Measurements from ENCODE around the gene NFIC. TPM values are rescaled to one million over a fixed set of nuclear protein-coding genes. Genes with fewer than 3 reads are reported as not detected.

Gene NFIC
- total RNA-seq, 6 experiments from 2014 or later: 186 to 219 (median 211) TPM

- no peak overlapping the region for H3K27ac Mint-ChIP-seq
- no peaks in the 10 kb centered on the region for H3K4me1 Mint-ChIP-seq (ENCODE audit: low read depth)
- peaks cover 14% of the 10 kb centered on the region for H3K27me3 Mint-ChIP-seq (ENCODE audit: insufficient read depth)
- DNase-seq: no peak
- no peak for TF ChIP-seq CTCF (IDR thresholded peaks at IDR 0.05)
- no peak overlapping the region for H3K4me3 Mint-ChIP-seq
- H3K36me3 Mint-ChIP-seq (ENCODE audit: low read depth): no peaks in the 10 kb centered on the region
- no peaks in the 10 kb centered on the region for H3K9me3 Mint-ChIP-seq
Observed at GRCh38 chr19:3477506-3477905, 111.1 kb downstream of the NFIC start.

- Mint-ChIP-seq H3K4me3 (no peak overlapping the region), H3K36me3 (ENCODE audit: low read depth) (no peaks in the 10 kb centered on the region), H3K27me3 (ENCODE audit: insufficient read depth) (peaks cover 14% of the 10 kb centered on the region), H3K4me1 (ENCODE audit: low read depth) (no peaks in the 10 kb centered on the region), H3K27ac (no peak overlapping the region), H3K9me3 (no peaks in the 10 kb centered on the region)
- no peak for TF ChIP-seq CTCF (IDR thresholded peaks at IDR 0.05)
- DNase-seq: no peak
Observed at GRCh38 chr19:3477951-3478350, 111.6 kb downstream of the NFIC start.

GRCh38 chr19:3478409-3479176 is 112.2 kb downstream of the NFIC start:
- no peak for TF ChIP-seq CTCF (IDR thresholded peaks at IDR 0.05)
- no peaks in the 10 kb centered on the region for H3K9me3 Mint-ChIP-seq
- no peak for DNase-seq
- no peak overlapping the region for H3K4me3 Mint-ChIP-seq
- H3K27ac Mint-ChIP-seq: no peak overlapping the region
- H3K4me1 Mint-ChIP-seq (ENCODE audit: low read depth): no peaks in the 10 kb centered on the region
- H3K36me3 Mint-ChIP-seq (ENCODE audit: low read depth): no peaks in the 10 kb centered on the region
- H3K27me3 Mint-ChIP-seq (ENCODE audit: insufficient read depth): peaks cover 15% of the 10 kb centered on the region

GRCh38 chr19:3479177-3479833 is 112.9 kb downstream of the NFIC start:
- TF ChIP-seq CTCF (IDR thresholded peaks at IDR 0.05): no peak
- no peak overlapping the region for H3K27ac Mint-ChIP-seq
- DNase-seq: no peak
- H3K27me3 Mint-ChIP-seq (ENCODE audit: insufficient read depth): peaks cover 11% of the 10 kb centered on the region
- H3K4me1 Mint-ChIP-seq (ENCODE audit: low read depth): no peaks in the 10 kb centered on the region
- no peaks in the 10 kb centered on the region for H3K36me3 Mint-ChIP-seq (ENCODE audit: low read depth)
- no peaks in the 10 kb centered on the region for H3K9me3 Mint-ChIP-seq
- no peak overlapping the region for H3K4me3 Mint-ChIP-seq

- Mint-ChIP-seq H3K9me3 (no peaks in the 10 kb centered on the region), H3K27me3 (ENCODE audit: insufficient read depth) (peaks cover 13% of the 10 kb centered on the region), H3K36me3 (ENCODE audit: low read depth) (no peaks in the 10 kb centered on the region)
Observed at GRCh38 chr19:3479834-3480215, 113.4 kb downstream of the NFIC start.

More at GRCh38 chr19:3479834-3480215, 113.4 kb downstream of the NFIC start:
- no peak overlapping the region for H3K27ac Mint-ChIP-seq
- H3K4me1 Mint-ChIP-seq (ENCODE audit: low read depth): no peaks in the 10 kb centered on the region
- TF ChIP-seq CTCF (IDR thresholded peaks at IDR 0.05): no peak
- no peak overlapping the region for H3K4me3 Mint-ChIP-seq
- no peak for DNase-seq
